ENCODE results near the gene CORIN. TPM values are rescaled to one million over a fixed set of nuclear protein-coding genes. Genes with fewer than 3 reads are reported as not detected.

Gene CORIN
- total and polyA plus RNA-seq, 2 of the 4 experiments (the other 2 are of a cell fraction): 20.3 to 24.7 TPM

GRCh38 chr4:47621181-47621580, 216.7 kb downstream of the CORIN start:
- H3K4me2 ChIP-seq (ENCODE audit: low read depth, low read length): no peak overlapping the region
- no peak overlapping the region for H3K23ac ChIP-seq (ENCODE audit: low read depth, low read length)
- H3K4ac ChIP-seq (ENCODE audit: low read depth, low read length): no peak overlapping the region
- no TSS peak for BruUV-seq (replicated peaks)
- no CpG with 5 or more reads among the region's 1 CpG for WGBS, 2 experiments (ENCODE audit: extremely low coverage in 2 of 2, insufficient read length in 1 of 2)
- in situ Hi-C loops (cut with MboI; ENCODE audit: low sequenced_read_pairs) (no loop called here), dilution Hi-C loops (cut with HindIII; ENCODE audit: low sequenced_read_pairs, unreplicated experiment) (no loop called here), intact Hi-C loops (cut with micrococcal nuclease) (no loop called here)
- no peak overlapping the region for H4K5ac ChIP-seq (ENCODE audit: low read depth, low read length)
- TF ChIP-seq MAFK (IDR thresholded peaks at IDR 0.05; ENCODE audit: low read depth, low read length) (no peak), MAZ (IDR thresholded peaks at IDR 0.05; ENCODE audit: borderline replicate concordance, low read depth, low read length) (no peak), MXI1 (IDR thresholded peaks at IDR 0.05; ENCODE audit: borderline replicate concordance, low read depth, low read length) (no peak), RFX5 (IDR thresholded peaks at IDR 0.05; ENCODE audit: low read depth, low read length) (no peak), FOS (IDR thresholded peaks at IDR 0.05; ENCODE audit: low read depth, low read length) (no peak), CTCF (conservative IDR thresholded peaks at IDR 0.05; ENCODE audit: low read depth, low read length) (no peak), USF2 (IDR thresholded peaks at IDR 0.05; ENCODE audit: low read depth, low read length) (no peak), POLR2A (IDR thresholded peaks at IDR 0.05; ENCODE audit: low read depth, low read length) (no peak), BHLHE40 (IDR thresholded peaks at IDR 0.05; ENCODE audit: low read depth, low read length) (no peak), SMC3 (IDR thresholded peaks at IDR 0.05; ENCODE audit: low read depth, low read length) (no peak), CEBPB (IDR thresholded peaks at IDR 0.05; ENCODE audit: low read depth, low read length) (no peak), ELK1 (IDR thresholded peaks at IDR 0.05; ENCODE audit: borderline replicate concordance, low read depth, low read length) (no peak), CHD1 (IDR thresholded peaks at IDR 0.05; ENCODE audit: low read depth, low read length) (no peak), RCOR1 (IDR thresholded peaks at IDR 0.05; ENCODE audit: insufficient replicate concordance, low read length) (no peak), NFE2L2 (IDR thresholded peaks at IDR 0.05; ENCODE audit: low read depth, low read length) (no peak), RAD21 (IDR thresholded peaks at IDR 0.05; ENCODE audit: low read length) (no peak)
- ChIA-PET POLR2A (ENCODE audit: unreplicated experiment) (no interaction called here), CTCF (no interaction called here)
- no peak overlapping the region for H3K4me3 ChIP-seq (ENCODE audit: insufficient read depth, low read depth, low read length)
- H2BK120ac ChIP-seq (ENCODE audit: low read depth, low read length): no peak overlapping the region
- DNase-seq: no peak
- no peak overlapping the region for H3K27ac ChIP-seq (ENCODE audit: insufficient read depth, low read length)
- H4K8ac ChIP-seq (ENCODE audit: low read depth in 2 of 2, low read length in 2 of 2): no peak overlapping the region
- ATAC-seq (ENCODE audit: low read depth): no peak
- H2AK9ac ChIP-seq (replicated peaks; ENCODE audit: low read depth, low read length, poor library complexity): no peak overlapping the region
- H4K20me1 ChIP-seq (ENCODE audit: insufficient read depth, low read length): no peaks in the 10 kb centered on the region
- no peak overlapping the region for H2BK20ac ChIP-seq (ENCODE audit: low read depth, low read length)
- no peak overlapping the region for H3K18ac ChIP-seq (ENCODE audit: low read depth, low read length)
- no peaks in the 10 kb centered on the region for H3K9me1 ChIP-seq (ENCODE audit: insufficient read depth, low read length)
- no peak overlapping the region for H3K9ac ChIP-seq (ENCODE audit: low read depth, low read length)
- H2AFZ ChIP-seq (replicated peaks; ENCODE audit: low read length, poor library complexity): no peak overlapping the region
- H4K91ac ChIP-seq (ENCODE audit: insufficient read depth, low read depth, low read length): no peak overlapping the region
- H3K4me1 ChIP-seq (ENCODE audit: control insufficient read depth, insufficient read depth, low read length): no peaks in the 10 kb centered on the region; the same call in 1 of the 2 replicates
- H3K27me3 ChIP-seq (ENCODE audit: control insufficient read depth, insufficient read depth, low read length): no peaks in the 10 kb centered on the region
- no peaks in the 10 kb centered on the region for H3K9me3 ChIP-seq (ENCODE audit: control insufficient read depth, insufficient read depth, low read length)
- no peaks in the 10 kb centered on the region for H3K79me1 ChIP-seq (ENCODE audit: low read depth in 1 of 2, low read length in 2 of 2)
- H3K56ac ChIP-seq (ENCODE audit: extremely low read depth, insufficient read depth, low read length): no peak overlapping the region
- no peaks in the 10 kb centered on the region for H3K36me3 ChIP-seq (ENCODE audit: control insufficient read depth, insufficient read depth, low read length)
- no peak overlapping the region for H2BK15ac ChIP-seq (ENCODE audit: low read depth, low read length)
- no peak overlapping the region for H2AK5ac ChIP-seq (ENCODE audit: low read depth, low read length)
- H3K14ac ChIP-seq (replicated peaks; ENCODE audit: low read depth, low read length): no peak overlapping the region
- no peak overlapping the region for H2BK5ac ChIP-seq (ENCODE audit: low read depth, low read length, poor library complexity, severe bottlenecking)
